ENCODE measurements around the gene HPS3.

DNA sequence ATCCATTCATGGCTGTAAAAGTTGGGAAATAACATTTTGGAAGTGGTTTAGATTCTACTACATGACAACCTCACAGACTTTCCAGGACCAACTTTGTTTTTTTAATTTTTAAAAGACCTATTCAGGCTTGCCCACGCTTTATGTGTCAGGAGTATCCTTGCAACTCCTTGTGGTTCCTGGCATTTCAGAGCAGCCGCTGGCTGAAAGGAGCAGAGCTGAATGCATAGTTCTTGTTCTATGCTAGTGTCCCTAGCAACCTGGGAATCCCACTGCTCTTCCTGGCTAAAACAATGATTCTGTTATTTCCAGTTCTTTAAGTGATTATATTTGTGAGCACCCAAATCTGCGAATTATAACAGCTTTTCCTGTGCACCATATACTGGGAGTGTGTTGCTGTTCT, 57.3 kb downstream of the HPS3 start:
- no peak for TF ChIP-seq CTCF (IDR thresholded peaks at IDR 0.05)
- TF ChIP-seq POLR2A (IDR thresholded peaks at IDR 0.05): no peak

Measured in Peyer's patch (tissue), 4 donors.